ENCODE data around the gene ZDHHC14.

DNA sequence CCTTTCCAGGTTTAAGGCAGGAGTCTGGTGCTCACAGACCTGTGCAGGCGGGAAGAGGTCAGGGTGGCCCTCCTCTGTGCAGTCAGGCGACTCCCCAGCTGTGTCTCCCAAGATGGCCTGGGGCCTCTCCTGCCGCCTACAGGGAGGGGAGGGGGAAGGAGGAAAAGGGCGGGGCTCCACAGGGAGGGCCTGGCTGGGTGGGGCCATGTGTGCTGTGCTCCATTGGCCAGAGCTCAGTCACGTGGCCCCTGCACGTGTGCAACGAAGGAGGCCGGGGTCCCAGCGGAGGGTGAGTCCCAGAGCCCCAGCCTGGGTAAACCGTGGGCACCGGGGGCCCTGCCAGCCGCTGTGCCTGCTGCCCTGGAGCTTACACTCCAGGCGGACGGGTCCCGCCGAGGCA is 211.6 kb downstream of the ZDHHC14 start:
- TF ChIP-seq SNAI2 (CRISPR knock-in tag; IDR thresholded peaks at IDR 0.05) (no peak), ARNTL (CRISPR knock-in tag; IDR thresholded peaks at IDR 0.05; ENCODE audit: borderline replicate concordance, low read depth) (no peak), OSR1 (CRISPR knock-in tag; IDR thresholded peaks at IDR 0.05) (no peak), RARB (CRISPR knock-in tag; IDR thresholded peaks at IDR 0.05) (no peak), ZFP30 (CRISPR knock-in tag; IDR thresholded peaks at IDR 0.05) (no peak), ZNF70 (CRISPR knock-in tag; IDR thresholded peaks at IDR 0.05) (no peak), CSDC2 (CRISPR knock-in tag; IDR thresholded peaks at IDR 0.05) (no peak), ZC3H10 (CRISPR knock-in tag; IDR thresholded peaks at IDR 0.05) (no peak), CREB5 (CRISPR knock-in tag; IDR thresholded peaks at IDR 0.05; ENCODE audit: low read depth) (no peak)
- TF ChIP-seq, protein P1, sequence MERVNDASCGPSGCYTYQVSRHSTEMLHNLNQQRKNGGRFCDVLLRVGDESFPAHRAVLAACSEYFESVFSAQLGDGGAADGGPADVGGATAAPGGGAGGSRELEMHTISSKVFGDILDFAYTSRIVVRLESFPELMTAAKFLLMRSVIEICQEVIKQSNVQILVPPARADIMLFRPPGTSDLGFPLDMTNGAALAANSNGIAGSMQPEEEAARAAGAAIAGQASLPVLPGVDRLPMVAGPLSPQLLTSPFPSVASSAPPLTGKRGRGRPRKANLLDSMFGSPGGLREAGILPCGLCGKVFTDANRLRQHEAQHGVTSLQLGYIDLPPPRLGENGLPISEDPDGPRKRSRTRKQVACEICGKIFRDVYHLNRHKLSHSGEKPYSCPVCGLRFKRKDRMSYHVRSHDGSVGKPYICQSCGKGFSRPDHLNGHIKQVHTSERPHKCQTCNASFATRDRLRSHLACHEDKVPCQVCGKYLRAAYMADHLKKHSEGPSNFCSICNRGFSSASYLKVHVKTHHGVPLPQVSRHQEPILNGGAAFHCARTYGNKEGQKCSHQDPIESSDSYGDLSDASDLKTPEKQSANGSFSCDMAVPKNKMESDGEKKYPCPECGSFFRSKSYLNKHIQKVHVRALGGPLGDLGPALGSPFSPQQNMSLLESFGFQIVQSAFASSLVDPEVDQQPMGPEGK (CRISPR knock-in tag; IDR thresholded peaks at IDR 0.05; ENCODE audit: borderline replicate concordance), result no peak

Measured in SK-N-SH treated with all-trans-retinoic acid at 6 μM for 48 hours (cell line).